CD4-positive, alpha-beta T cell treated with Interferon gamma for 1 hour (primary cell): ENCODE measurements around the gene SUSD3.
"Not testable (repeated sequence)": the region's sequence is repeated elsewhere in the genome, so short reads cannot be mapped to it uniquely, and the experiment has no call there.

Experiments
- DNase-seq: peaks from one replicate; pipeline ENCODE4 v3.0.0-alpha.2; 2020

Gene SUSD3

GRCh38 chr9:93094658-93095204 is 36.2 kb downstream of the SUSD3 start:
- peak; percentile 54 for DNase-seq

DNA sequence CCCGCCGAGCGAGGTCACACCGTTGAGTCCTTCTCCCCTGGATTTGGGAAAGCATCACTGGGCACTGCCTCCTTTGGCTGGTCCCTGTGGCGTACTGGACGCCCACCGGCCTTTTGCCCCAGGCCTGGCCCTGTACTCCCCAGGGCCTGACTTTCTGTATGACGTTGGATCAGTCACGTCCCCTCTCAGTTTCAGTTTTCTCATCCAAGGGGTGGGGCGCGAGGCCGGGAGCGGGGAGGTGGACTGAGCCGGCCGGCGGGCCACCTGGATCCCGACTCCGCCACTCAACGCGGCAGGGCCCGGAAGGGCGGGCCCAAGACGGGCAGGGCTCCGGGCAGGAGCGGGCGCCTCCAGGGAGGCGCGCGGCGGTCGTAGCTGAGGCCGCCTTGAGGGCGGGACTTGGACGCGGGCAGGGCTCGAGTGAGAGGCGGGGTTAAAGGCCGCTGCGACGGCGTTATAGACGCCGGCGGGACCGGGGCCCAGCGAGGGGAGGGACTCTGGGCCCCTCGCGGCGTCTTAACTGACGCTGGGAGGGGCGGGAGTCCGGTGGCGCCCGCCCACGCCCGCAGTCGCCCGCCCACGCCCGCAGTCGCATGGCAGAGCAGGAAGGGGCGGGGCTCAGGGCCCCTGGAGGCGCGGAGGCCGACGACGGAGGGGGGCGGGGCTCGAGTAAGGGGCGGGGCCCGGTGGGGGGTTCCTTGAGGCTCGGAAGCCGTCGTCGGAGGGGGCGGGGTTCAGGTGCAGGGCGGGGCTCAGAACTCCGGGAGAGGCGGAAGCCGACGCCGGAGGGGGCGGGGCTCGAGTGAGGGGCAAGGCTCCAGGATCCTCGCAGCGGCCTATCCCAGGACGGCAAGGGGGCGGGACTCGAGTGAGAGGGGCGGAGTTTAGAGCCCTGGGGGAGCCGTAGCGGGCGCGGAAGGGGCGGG is 37.0 kb downstream of the SUSD3 start:
- peak; percentile 99 for DNase-seq

DNA sequence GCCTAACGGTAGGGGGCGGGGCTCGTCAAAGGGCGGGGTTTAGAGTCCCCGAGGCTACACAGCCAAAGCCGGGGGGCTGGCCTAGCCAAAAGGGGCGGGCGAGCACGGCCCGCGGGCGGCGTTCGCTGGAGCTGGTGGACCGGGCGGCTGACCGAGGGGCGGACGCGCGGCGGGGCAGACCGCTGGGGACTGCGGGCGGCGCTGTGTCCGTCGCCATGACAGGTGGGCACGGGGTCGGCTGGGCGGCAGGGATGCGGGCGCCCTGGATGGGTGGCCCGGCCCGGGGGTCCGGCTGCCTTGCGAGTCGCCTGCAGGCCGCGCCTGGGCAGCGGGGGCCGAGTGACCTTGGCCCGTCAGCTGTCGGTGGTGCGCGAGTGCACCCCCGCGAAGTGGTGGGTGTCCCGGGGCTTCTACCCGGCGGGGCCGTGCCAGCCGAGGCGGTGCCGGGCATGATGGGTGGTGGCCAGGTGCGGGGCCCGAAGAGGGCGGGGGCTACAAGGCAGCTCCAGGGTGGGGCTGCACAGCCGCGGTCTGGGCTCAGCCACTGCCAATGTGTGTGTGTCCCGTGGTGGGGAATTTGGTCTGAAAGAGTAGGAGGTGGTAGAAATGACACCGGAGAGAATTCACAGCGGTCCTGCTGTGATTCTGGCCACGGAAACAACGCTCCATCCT is 37.8 kb downstream of the SUSD3 start, which contains the start of gene CARD19:
CARD19 (plus strand) TSS at position 87 of the 672 bp plus-strand sequence; CDS start at position 216, 129 bp downstream.
- peak; percentile 51 for DNase-seq

DNA sequence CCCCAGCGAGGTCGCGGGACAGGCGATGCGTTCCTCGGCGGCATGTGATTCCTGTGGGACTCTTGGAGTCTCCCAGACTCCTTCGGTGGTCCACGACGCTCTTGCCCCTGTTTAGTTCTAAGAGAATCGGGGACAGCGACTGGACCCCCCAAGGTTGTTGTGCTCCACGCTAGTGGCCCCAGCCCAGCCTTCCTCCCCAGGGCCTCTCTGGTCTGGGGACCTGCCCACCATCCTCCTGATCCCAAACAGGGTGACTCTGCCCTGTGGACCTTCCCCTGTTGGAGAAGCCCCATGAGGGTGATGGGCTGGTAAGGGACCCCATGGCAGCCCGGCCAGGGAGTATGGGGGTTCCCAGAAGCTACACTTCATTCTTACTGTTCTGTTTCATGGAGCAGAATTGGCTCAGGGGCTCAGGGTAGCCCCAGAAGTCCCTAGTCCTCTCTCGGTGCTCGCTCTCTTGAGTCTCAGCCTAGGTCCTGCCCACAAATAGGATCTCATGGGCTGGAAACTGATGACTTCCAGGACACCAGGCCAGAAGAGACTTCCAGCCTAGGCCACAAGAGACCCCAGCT is 38.4 kb downstream of the SUSD3 start:
- DNase-seq = no peak

DNA sequence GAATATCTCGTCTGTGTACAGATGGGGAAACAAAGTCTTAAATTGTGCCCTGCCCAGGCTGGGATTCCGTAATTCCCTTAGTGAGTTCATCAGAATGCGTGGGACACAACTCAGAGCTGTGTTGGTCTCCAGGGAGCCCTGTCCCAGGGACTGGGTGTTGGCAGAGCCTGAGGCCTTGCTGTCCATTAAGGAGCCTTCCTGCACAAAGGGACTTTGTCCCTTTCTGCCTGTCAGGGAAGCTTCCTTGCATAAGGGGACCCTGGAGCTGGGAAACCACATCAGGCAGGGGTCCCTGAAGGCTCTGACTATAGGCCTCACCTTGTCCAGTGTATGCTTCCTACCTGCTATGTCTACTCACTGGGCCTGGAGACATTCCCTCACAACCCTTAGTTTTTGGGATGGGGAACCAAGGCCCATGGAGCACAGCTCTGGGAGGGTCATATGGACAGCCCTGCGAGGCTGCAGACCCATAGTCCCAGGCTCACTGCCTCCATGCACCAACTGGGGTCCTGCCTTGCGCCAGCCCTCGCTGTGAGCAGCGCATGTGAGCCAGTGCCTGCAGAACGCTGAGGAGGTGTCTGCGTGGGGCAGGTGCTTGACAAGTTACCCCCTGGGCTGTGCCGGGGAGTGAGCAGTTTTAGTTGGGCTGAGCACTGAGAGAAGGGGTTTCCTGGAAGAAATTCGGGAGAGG is 39.2 kb downstream of the SUSD3 start:
- DNase-seq = no peak

DNA sequence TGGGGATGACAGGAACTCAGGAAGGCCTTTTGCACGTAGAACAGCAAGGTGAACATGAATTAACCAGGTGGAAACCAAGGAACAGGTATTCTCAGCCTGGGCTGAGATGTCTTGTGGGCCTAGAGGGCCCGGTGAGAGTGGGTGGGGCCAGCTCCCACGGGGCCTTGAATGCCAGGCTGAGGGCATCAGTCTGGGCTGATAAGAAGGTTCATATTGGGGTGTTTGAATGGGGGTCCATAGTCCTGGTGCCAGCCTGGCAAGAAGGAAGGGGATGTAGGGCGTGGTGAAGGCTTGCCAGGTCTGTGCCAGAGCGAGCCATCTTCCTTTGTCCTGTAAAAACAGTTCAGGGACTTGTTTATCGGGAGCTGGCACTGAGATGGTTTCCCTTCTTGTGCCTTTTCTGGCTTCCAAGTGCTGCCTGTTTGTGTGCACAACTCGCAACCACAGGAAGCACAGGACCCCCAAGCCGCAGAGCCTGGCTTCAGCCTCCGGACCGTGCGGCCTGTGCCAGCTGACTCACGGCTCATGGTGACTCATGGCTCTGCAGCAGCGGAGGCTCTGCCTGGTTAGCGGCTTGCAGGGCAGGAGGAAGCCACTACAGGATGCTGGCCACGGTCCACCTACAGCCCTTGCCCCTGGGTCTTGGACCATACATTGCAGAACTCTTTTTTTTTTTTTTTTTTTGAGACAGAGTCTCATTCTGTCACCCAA is 39.9 kb downstream of the SUSD3 start:
- DNase-seq = peak; percentile 81

DNA sequence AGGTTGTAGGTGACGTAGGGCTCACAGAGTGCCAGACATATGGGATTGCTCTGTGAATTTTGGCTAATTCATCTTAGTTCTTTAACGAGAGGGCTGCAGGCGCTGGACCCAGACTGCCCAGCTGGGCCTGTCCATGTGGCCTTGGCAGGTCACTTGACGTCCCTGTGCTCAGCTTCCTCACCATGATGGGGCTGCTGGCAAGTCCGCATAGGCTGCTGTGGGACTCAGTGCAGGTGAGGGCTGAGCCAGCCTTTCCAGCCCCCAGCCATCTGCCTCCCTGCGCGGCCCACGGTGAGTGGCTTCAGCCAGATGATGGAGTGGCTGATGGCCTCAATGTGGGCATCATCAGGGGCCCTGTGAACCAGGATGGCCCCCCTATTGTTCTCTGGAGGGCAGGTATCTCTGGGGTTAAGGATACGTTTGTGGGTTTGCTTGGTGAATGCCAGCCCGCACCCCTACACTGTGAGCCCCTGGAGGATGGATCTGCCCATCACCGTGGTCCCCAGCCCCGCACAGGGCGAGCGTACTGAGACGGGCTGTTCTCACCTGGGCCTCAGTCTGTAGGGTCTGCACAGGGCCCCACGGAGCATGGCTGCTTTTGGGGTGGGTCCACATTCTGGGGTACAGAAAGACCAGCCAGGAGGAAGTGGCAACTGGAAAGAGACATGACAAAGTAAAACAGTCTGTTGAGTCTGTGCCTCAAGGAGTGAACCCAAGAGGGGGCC is 41.2 kb downstream of the SUSD3 start:
- no peak for DNase-seq

- no peak for DNase-seq
Observed at GRCh38 chr9:93100276-93100636, 41.8 kb downstream of the SUSD3 start.

GRCh38 chr9:93101086-93101485 is 42.6 kb downstream of the SUSD3 start:
- DNase-seq = not testable (repeated sequence)

GRCh38 chr9:93105620-93106019 is 47.1 kb downstream of the SUSD3 start:
- DNase-seq = no peak

DNA sequence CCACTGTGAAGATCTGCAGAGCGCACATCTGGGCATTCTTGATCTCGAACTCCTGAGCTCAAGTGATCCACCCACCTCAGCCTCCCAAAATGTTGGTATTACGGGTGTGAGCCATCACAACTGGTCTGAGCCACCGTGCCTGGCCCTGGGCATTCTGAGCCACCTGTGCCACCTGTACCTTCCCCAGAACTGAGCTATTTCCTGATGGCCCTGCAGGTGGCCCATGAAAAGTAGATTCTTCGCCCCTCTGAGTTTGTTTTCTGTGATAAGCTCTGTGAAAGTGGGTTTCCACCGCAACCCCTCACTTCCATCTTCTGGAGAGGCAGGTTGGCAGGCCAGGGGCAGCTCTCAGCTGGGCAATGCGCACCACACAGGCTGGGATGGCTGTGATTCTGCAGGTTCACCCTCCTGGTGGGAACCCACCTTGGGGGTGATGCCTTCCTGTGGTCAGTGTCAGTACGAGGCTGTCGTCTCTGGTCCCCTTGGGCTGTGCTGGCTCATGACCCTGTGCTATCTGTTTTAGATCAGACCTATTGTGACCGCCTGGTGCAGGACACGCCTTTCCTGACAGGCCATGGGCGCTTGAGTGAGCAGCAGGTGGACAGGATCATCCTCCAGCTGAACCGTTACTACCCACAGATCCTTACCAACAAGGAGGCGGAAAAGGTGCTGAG is 48.8 kb downstream of the SUSD3 start:
- no peak for DNase-seq

DNA sequence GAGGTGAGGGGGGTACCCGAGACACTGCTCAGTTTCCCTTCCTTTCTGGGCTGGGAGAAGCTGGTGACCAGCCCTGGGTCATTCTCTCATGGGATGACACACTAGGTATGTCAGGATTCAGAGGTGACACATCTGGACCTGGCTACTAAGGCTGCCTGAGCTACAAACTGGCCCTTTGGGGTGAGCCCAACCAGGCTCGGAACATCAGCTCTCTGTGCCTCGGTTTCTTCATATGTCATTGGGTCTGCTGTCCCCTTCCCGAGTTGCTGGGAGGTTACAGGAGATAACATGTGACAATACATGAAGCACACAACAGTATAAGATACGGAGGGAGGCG is 49.3 kb downstream of the SUSD3 start:
- peak; percentile 0 for DNase-seq

GRCh38 chr9:93108291-93109041 is 50.0 kb downstream of the SUSD3 start:
- peak; percentile 2 for DNase-seq

- DNase-seq = peak; percentile 0
Observed at GRCh38 chr9:93110311-93110855, 51.9 kb downstream of the SUSD3 start.

DNA sequence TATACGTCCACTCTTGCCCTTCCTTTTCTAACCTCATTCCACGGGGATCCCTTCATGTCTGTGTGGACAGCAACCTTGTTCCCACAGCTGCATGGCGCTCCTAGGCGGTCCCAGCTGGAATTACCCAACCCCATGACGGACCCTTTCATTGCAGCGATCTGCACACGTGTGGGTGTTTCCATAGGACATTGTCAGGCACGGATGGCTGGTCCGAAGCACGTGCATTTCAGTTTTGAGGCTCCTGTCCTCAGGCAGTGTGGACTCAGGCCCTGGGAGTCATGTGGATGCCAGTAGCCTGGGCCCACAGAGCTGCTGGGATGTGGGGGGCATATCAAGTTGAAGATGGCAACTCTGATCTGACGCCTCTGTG is 52.5 kb downstream of the SUSD3 start:
- no peak for DNase-seq

DNA sequence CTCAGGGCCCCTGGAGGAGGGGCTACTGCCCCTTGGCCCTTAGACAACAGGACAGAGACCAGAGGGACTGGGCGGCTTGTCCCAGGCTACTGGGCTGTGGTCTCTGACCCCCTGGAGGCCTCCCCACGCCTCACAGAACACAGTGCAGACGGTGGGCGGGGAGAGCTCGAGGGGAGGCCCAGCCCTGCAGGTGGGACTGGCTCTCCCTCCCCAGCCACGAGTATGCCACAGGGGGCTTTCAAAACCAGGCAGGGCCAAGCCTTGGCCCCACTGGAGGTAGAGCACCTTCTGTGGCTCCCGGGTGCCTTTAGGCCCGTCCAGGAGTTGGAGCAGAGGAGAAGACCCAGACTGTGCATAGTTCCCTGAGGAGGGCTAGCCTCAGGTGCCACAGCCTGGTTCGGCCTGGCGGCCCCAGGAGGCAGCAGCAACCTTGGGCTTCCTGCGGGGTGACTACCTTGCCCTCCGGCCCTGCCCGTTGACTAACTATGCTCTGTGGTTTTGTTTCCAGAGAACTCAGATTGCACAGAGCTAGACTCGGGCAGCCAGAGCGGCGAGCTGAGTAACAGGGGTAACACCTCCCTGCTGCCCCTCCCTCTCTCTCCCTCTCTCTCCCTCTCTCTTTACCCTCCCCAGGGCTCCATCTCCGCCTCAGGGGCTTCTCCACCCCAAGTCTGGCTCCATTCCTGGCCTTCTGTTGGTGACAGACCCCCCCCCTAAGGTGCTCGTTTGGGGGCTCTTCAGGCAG is 53.0 kb downstream of the SUSD3 start:
- DNase-seq = peak; percentile 64

- DNase-seq = peak; percentile 25
Observed at GRCh38 chr9:93112116-93112863, 53.8 kb downstream of the SUSD3 start.

- no peak for DNase-seq
Observed at GRCh38 chr9:93112864-93113389, 54.4 kb downstream of the SUSD3 start.
